HG02884 (cell line): ENCODE data around the gene COL4A1.
"Not testable (repeated sequence)": the region's sequence is repeated elsewhere in the genome, so short reads cannot be mapped to it uniquely, and the experiment has no call there.

Source experiments
- ATAC-seq: cut with Tn5 transposase; IDR thresholded peaks from one replicate; pipeline ENCODE4 v1.9.1; 2021; ENCODE audit warnings: mild to moderate bottlenecking, moderate library complexity; ENCODE audit not compliant: unreplicated experiment

Gene COL4A1

DNA sequence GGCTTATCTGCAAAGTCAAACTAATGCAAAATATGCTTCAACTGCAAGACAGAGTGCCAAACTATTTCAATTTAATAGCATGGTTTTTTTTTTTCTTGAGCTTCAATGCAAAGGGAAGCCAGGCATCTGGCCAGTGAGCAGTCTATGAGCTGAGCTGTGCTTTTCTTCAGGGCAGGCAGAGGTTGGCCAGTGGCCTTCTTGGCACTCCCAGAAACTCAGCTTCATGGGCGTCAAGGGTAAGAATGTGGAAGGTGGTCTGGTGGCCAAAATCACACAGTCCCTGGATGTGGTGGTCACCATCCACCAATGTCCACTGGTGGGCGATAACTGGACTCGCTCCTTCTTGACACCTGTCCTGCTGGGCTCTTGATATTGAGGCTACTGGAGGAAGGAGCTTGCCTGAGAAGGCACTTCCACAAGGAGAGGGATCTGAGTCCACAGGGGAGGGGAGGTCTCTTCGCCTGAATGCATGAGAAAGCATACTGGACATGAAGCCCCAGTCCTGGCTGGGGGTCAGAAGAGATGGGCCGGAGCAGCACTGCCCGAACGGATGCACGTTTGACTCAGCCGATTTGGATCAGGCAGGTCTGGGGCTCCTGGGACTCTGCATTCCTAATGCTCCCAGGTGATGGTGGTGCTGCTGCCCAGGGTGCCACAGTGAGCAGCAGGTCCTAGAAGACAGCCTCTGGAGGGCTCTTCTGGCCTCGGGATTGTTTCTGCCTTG is 17.2 kb upstream of the COL4A1 start:
- no peak for ATAC-seq

DNA sequence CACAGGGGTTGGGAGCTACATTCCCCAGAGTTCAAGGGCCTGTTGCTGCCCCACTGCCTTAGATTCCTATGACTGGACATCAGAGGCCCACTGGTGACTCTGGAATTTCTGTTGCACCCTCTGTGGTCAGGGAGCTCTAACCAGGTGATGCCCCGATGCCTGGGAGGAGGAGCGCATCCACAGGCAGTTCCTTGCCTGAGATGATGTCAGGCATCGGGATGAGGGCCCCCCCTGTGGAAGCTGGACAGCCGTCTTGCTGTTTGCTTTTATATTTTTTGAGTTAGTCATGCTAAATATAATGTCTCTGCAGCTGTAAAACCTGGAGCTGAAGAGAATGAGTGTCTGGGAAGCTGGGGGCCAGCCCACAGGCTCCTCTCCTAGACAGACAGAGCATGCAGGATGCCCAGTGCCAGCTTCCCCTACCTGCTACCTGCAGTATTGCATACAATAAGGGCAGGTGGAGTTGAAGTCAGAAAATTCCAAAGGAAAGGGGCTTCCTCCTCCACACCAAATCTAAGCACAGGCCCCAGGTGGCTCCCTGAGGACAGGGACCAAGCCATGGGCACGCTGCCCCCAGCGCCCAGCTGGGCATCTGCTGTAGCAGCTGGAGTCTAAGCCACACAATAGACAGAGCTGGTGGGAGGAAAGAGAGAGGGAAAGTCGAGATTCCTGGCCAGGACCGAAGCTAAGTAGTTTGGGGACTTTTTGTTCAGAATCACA is 16.4 kb upstream of the COL4A1 start:
- no peak for ATAC-seq

DNA sequence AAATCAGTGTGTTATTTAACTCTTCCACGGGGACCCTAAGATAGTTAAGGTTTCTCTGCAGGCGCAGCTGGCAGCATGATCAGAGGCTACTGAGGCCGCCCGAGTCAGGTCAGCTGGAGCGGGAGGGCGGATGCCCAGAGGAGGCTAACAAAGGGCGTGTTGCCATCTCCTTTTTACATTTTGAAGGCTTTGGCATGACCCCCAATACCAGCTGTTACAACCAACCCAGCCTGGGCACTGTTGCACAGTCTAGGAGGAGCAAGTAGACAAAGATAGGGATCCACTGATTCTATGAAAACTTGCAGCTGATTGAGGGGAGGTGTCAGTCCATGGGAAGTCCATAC is 15.8 kb upstream of the COL4A1 start:
- ATAC-seq = no peak

DNA sequence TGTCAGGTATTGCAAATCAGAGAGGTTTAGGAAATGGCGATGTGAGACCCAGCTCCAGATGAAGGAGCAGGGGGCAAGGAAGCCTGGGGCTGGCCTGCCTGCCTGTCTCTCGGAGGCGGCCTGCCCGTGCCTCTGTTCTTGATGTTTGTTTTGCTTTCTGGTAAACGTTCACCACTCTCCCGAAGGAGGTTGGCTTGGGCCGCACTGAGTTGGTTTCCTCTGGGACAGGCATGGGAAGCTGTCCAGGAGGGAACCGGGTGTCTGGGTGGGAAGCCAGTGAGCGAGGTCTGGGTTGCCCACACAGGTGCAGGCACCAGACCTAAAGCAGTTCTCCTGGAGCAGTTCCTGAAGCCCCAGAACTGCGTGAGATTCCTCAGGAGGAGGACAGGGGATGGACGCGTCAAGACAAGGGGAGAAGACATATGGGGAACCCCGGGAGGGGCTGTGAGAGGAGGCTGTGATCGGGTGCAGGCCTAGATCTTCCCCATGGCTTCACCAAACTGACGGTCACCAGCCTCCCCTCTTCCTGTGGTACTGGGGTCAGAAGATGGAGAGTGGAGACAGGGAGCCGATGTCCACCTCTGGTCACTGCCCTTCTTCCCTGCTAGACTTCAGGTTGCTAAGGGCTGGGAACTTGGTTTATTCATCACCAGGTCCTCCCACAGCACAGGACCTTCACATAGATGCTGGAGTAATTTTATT is 15.3 kb upstream of the COL4A1 start:
- ATAC-seq = no peak

DNA sequence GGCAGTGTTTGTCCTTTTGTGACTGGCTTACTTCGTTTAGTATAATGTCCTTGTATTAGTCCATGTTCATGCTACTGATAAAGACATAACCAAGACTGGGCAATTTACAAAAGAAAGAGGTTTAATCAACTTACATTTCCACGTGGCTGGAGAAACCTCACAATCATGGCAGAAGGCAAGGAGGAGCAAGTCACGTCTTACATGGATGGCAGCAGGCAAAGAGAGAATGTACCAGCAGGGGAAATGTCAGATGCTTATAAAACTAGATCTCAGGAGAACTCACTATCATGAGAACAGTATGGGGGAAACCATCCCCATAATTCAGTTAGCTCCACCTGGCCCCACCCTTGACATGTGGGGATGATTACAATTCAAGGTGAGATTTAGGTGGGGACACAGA is 14.6 kb upstream of the COL4A1 start:
- ATAC-seq = not testable (repeated sequence)

DNA sequence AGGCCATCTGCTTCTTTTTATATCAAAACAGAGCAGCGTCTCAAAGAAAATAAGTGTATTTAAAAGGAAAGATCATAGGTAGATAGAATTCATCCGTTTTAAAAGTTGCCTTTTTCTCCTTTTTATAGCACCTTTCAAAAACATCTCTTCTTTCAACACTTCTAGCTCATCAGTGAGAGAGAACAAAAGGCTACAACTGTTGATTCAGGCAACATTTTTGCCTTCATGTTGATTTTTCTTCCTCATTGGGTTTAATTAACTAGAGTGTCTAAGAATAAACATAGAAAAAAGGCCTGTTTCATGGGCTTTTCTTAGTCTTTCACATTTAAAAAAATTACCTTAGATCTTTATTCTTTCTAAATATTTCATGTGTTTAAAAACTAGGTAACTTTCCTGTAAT is 13.7 kb upstream of the COL4A1 start:
- no peak for ATAC-seq

DNA sequence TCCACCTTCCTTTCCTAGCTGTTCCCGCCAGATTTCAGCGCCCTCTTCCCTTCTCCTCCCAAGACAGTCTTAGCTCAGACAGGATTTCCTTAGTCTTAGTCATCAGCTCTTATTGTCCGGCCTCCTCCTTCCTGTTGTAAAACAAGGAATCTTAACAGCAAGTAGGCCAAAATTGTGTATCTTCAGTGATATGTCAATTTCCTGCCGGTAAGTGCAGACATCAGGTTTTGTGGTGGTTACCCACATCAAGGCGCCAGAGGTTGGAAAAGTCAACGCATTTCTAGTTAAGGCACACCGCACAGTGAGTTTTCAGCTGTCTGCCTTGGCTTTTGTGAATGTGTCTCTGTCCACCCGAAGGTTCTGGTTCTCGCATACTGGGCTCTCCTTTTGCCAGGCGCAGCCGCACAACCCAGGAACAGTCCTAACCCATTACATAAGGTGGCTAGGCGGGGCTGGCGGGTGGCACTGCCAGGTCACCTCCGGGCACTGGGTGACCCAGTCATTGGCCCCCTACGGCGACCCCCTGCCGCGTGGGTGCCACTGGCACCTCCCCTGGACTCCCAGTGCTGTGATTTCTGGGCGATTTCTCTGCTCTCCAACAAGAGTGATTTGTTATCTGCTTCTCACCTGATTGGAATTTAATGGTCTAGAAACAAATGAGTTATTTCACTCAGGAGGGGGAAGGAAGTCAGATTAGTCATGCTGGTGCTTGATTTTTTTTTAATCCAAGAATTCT is 13.0 kb upstream of the COL4A1 start:
- no peak for ATAC-seq

DNA sequence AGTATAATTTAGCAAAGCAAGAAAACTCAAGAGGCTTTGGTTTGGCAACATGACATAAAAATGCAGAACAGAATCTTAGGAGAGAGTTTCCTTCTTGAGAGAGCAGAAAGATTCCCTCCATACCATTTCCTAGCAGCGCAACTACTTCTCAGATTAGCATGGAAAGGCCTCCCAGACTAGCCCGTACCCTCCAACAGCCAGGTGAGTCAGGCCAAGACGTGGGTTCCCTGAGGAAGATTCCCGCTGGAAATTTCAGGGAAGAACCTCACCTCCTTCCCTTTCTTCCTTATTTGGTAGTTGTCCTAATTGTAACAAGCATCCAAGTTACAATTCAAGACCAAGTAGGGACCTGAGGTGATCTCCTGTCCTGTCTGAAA is 12.4 kb upstream of the COL4A1 start:
- no peak for ATAC-seq

DNA sequence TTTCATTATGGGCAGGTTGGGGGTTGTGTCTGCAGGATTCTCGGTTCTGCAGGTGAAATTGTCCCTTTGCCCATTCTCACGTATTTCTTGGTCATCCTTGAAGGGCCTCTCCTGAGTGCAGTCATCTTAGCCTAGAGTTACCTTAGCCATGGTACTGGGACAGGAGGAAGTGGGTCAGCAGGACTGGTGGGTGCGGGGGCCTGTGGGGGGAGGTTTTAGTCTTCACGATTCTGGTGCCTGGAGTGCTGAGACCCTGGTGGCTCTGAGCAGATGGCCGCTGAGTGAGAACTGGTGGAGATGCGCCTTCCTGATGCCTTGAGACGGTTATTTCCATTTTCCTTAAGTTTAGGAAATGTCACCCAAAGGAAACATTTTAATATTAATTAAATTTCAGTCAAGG is 12.0 kb upstream of the COL4A1 start:
- ATAC-seq = no peak

DNA sequence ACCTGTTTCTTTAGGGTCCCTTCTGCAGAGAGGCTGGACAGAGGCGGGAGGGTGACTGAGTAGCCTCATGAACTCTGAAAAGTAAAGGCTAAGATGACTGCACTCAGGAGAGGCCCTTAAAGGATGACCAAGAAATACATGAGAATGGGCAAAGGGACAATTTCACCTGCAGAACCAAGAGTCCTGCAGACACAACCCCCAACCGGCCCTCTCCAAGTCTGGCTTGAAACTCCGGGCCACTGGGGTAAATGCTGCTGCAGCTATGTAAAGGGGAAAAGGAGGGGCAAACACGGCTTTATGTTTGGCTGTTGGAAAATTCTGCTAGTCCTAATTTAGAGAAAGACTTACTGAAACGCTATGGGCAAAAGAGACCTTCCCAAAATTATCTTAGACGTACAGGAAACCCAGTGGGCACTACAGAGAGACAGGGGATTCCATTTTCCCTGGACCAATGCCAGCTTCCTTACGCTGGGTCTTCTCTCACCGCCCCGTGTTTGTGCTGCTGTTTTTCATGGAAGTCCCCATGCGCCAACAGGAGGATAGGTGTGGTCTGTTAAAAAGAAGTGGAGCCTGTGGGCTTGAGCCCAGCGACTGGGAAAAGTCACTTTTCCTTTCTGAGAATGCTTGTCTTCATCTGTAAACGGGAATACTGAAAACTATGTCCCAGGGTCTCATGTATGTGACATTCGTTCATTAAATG is 10.7 kb upstream of the COL4A1 start:
- no peak for ATAC-seq

DNA sequence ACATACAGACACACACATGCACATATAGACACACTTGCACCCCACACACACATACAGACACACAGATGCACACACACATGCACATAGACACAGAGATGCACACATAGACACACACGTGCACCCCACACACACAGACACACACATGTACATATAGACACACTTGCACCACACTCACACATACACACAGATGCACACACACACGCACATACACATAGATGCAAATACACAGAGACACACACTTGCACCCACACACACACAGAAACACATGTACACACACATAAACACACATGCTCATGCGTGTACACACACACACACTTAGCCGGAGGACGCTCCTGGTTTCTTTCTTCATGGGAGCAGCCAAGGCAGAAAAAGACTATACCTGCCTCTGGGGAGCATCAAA is 10.1 kb upstream of the COL4A1 start:
- ATAC-seq = no peak

DNA sequence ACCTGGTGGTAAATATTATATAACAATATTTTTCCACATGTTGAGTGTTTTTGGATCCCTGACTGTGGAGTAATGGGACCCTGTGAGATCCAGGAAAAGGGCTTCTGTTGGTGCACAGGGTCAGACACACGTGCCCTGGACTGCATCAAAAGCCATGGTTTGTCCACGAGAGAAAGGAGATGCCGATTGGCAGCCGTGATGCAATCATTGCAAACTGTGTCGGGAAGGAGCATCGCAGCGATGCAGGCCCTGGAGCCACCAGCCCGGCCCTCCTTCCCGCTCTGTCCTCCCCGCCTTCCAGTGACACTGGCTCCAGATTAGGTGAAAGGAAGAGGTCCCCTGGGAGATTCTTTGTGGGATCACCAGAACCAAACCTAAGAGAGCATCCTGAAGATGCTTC is 9.2 kb upstream of the COL4A1 start:
- no peak for ATAC-seq

DNA sequence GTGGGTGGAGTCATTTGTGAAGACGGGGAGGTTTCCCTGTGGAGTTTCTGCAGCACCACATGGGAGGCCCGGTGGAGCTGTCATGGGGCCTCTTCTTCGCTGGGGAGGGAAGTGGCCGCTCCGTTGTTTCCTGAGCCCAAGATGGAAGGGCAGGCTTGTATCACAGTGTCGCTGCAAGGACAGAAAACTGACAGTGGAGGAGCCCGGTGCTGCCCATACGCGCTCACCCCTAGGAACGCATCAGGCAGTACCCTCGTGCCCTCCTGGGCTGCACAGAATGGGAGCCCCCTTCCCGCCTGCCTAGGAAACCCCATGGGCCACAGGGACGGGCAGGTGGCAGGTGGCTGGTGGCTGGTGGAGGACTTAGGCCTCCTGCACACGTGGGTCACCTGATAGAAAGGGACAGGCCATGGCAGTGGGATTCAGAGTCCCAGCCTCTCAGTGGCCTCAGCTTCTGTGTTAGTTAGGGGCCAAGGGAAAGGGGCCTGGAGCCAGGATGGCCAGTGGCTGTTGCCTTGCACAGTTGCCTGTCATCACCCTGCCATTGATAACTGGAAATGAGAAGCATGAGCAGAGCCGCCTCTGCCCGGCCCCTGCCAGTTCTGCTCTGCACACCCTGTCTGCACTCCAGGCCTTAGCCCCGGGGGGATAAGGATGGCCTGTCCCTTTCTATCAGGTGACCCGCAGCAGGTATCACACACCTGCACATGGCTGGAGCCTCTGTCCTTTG is 7.7 kb upstream of the COL4A1 start:
- no peak for ATAC-seq

DNA sequence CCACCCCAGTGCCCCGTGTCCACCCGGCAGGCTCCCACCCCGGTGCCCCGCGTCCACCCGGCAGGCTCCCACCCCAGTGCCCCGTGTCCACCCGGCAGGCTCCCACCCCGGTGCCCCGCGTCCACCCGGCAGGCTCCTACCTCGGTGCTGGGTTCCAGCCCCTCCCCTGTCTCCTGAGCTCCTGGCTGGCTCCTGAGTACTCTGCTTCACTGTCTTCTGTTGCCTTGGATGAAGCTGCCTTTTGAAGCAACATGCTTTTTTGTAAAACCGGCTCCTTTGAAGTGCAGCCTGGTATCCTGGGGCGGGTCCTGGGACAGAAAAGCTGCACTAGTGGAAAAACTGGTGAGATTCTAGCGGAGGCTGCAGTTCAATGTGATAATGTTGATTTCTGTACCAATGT is 6.8 kb upstream of the COL4A1 start:
- not testable (repeated sequence) for ATAC-seq

DNA sequence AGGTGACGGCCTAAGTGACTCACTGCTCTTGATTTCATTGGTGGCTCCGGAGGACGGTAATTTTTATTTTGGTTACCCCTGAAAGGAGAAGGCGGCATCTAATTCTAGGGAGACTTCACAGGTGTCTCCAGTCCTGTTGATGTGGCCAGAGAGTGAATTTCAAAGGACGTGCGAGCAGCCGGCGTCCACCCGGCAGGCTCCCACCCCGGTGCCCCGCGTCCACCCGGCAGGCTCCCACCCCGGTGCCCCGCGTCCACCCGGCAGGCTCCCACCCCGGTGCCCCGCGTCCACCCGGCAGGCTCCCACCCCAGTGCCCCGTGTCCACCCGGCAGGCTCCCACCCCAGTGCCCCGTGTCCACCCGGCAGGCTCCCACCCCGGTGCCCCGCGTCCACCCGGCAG is 6.3 kb upstream of the COL4A1 start:
- not testable (repeated sequence) for ATAC-seq

DNA sequence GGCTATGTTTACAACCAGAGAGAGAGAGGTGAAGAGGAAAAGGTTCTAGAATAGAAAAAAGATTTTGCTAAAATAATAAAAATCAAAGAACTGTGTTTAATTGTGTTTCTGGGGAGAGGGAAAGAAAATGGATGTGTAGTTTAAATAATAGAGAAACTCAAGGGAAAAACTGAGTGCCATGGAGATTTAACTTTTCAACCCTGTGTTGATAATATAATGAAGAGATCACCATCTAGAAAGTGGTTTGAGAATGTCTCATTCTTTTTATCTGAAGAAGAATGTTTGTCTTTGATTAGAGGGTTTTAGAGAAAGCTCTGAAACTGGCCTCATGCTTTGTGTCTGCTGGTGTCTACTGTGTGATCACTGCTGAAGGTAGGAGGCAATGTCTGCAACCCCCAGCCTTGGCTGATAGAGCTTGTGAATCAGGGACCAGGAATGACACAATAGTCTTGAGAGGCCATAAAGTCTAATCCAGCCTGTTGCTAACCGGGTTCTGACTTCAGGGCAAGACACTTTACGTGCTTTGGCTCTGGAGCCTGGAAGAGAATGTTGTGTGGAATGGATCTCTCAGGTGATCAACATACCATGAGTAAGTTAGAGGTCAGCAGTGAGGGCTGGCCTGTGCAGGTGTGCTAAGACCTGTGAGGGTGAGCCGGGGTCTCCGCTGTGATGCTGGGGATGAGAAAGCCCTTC is 5.5 kb upstream of the COL4A1 start:
- no peak for ATAC-seq

DNA sequence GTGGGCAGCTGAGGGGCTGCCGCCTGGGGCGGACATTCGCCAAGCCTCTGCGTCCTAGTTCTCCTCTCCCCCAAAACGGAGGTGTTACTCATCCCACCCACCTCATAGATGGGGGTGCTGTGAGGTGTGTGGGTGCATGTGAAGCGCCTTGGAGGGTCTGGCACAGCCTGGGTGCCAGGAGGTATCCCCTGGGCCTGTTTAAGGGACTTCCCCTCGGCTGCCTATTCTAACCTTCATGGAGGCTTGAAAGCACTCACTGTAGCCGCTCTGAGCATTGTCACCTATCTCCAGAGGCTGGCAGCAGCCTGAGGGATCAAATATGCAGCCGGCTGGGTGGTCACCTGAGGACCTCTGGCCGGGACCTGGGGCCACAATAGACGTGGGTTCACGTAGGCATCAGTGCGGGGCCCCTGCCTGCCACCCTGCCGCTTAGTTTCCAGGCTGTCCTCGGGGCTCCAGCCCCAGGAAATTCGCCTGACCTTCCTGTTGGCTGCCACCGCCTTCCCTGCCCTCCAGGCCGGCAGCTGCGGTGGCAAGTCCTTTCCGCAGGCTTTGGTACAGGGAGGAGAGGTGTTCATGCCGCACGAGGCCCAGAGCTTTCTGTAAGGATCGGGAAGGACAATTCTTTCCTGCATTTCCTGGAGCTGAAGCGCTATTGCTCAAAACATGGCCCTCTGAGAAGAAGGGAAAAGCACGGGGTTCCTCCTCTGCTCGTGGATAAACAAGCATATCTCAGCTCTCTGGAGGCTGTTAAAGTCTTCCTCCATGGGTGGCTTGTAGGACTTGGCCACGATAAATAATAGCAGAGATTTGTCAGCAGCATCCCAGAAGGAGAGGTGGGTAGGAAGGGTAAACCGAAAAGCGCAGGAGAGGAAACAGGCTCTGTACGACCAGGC is 4.7 kb upstream of the COL4A1 start:
- no peak for ATAC-seq

DNA sequence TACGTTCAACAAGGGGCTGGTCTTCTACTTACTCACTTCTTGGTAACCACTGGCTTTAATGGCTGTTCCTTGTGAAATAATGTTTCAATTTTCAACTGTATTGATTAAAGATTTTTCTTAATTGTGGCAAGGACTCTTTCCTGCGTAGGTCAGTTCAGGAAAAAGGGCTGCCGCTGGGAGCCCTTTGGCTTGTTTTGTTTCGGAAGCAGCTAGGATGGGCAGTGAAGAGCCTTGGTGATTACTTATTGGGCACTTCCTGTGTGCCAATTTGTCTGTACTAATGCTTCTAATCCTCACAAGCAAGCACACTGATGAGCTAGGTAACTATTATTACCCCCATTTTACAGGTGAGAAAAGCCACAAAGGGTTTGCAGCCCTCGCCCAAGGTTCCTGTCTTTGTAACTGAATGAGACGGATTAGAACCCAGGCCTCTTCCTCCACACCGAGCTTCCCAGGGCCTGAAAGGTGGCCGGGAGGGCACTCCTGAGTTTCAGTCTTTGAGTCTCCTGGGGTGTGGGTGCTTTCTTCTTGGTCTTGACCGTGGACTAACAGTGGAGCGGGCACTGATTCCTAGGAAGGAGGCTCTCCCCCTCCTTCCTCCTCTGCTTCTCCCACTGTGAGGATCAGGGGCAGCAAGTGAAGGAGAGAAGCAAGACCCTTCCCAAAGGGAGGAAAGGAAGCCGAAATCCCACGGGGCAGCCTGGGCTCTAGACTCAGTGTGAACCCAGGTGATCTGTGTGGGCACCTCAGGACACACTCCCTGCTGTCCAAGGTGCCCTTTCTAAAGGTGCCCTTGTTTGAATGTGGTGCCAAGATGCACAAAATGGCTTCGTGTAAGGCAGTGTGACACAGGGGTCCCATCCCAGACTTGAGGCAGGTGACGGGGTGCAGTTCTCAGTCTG is 3.8 kb upstream of the COL4A1 start:
- no peak for ATAC-seq
